ENCODE data around the gene LYSMD4. TPM values are rescaled to one million over a fixed set of nuclear protein-coding genes. Genes with fewer than 3 reads are reported as not detected.
"Not testable (repeated sequence)": the region's sequence is repeated elsewhere in the genome, so short reads cannot be mapped to it uniquely, and the experiment has no call there.

The LYSMD4 gene
- 5.7 and 5.8 TPM in 2 replicates for total RNA-seq (2014; rRNA removed; shearing (Covaris generic))

GRCh38 chr15:99733268-99734039, at the start of gene LYSMD4:
Gene LYSMD4, minus strand, starts transcription at chr15:99733437. Its CDS starts 1,438 bp downstream, at chr15:99731999.
- peak; percentile 89 for DNase-seq (ENCODE audit: low spot score)

- not testable (repeated sequence) for DNase-seq (ENCODE audit: low spot score)
Measured at GRCh38 chr15:99782029-99782428, 48.8 kb upstream of the LYSMD4 start.

- DNase-seq (ENCODE audit: low spot score) = no peak
Measured at GRCh38 chr15:99777144-99777543, 43.9 kb upstream of the LYSMD4 start.

- DNase-seq (ENCODE audit: low spot score) = no peak
Measured at GRCh38 chr15:99764522-99764921, 31.3 kb upstream of the LYSMD4 start.

- DNase-seq (ENCODE audit: low spot score) = no peak
Measured at GRCh38 chr15:99763827-99764226, 30.6 kb upstream of the LYSMD4 start.

GRCh38 chr15:99762288-99762687, 29.1 kb upstream of the LYSMD4 start:
- no peak for DNase-seq (ENCODE audit: low spot score)

- DNase-seq (ENCODE audit: low spot score) = peak; percentile 42
Measured at GRCh38 chr15:99755692-99756409, 22.6 kb upstream of the LYSMD4 start.

GRCh38 chr15:99753066-99753465, 19.8 kb upstream of the LYSMD4 start:
- DNase-seq (ENCODE audit: low spot score) = no peak

- DNase-seq (ENCODE audit: low spot score) = no peak
Measured at GRCh38 chr15:99752556-99752955, 19.3 kb upstream of the LYSMD4 start.

- DNase-seq (ENCODE audit: low spot score) = not testable (repeated sequence)
Measured at GRCh38 chr15:99750326-99750725, 17.1 kb upstream of the LYSMD4 start.

GRCh38 chr15:99749386-99749785, 16.1 kb upstream of the LYSMD4 start:
- no peak for DNase-seq (ENCODE audit: low spot score)

GRCh38 chr15:99745370-99746086, 12.3 kb upstream of the LYSMD4 start:
- DNase-seq (ENCODE audit: low spot score) = no peak

GRCh38 chr15:99744142-99744541, 10.9 kb upstream of the LYSMD4 start:
- DNase-seq (ENCODE audit: low spot score) = no peak

GRCh38 chr15:99741835-99742234, 8.6 kb upstream of the LYSMD4 start:
- no peak for DNase-seq (ENCODE audit: low spot score)

- no peak for DNase-seq (ENCODE audit: low spot score)
Measured at GRCh38 chr15:99738021-99738847, 5.0 kb upstream of the LYSMD4 start.

- no peak for DNase-seq (ENCODE audit: low spot score)
Measured at GRCh38 chr15:99736702-99737101, 3.5 kb upstream of the LYSMD4 start.

- no peak for DNase-seq (ENCODE audit: low spot score)
Measured at GRCh38 chr15:99735868-99736267, 2.6 kb upstream of the LYSMD4 start.

GRCh38 chr15:99734575-99734974, 1.3 kb upstream of the LYSMD4 start:
- no peak for DNase-seq (ENCODE audit: low spot score)

- not testable (repeated sequence) for DNase-seq (ENCODE audit: low spot score)
Measured at GRCh38 chr15:99734040-99734291, 729 bp upstream of the LYSMD4 start.

GRCh38 chr15:99732751-99733267, 428 bp downstream of the LYSMD4 start:
- DNase-seq (ENCODE audit: low spot score) = no peak

- no peak for DNase-seq (ENCODE audit: low spot score)
Measured at GRCh38 chr15:99732124-99732750, 1.0 kb downstream of the LYSMD4 start.
